KMS-11 (cell line): Measurements from ENCODE around the gene CCNQ.

Experiments
- H2AFZ ChIP-seq: fragments of 200-600 bp; sonication (generic); 2 replicates; pipeline ENCODE4 v1.6.1; 2016; ENCODE audit warnings: antibody characterized with exemption, mixed run types, low read depth
- H3K27ac ChIP-seq: fragments of 200-600 bp; sonication (generic); 2 replicates; pipeline ENCODE4 v1.6.1; 2016; ENCODE audit warnings: mild to moderate bottlenecking, mixed run types
- H3K27me3 ChIP-seq: fragments of 200-600 bp; sonication (generic); 2 replicates; pipeline ENCODE4 v1.6.1; 2017; ENCODE audit warnings: mild to moderate bottlenecking, low read depth, mixed run types, moderate library complexity; ENCODE audit not compliant: insufficient read depth
- H3K36me3 ChIP-seq: fragments of 200-600 bp; sonication (generic); 2 replicates; pipeline ENCODE4 v1.6.1; 2017; ENCODE audit warnings: mild to moderate bottlenecking, mixed run types; ENCODE audit not compliant: insufficient read depth
- H3K4me1 ChIP-seq: fragments of 200-600 bp; sonication (generic); 2 replicates; pipeline ENCODE4 v1.6.1; 2016; ENCODE audit warnings: mild to moderate bottlenecking, low read depth, mixed run types; ENCODE audit not compliant: poor library complexity, severe bottlenecking
- H3K4me2 ChIP-seq: fragments of 200-600 bp; sonication (generic); 2 replicates; pipeline ENCODE4 v1.7.0; 2016; ENCODE audit warnings: mild to moderate bottlenecking, mixed run types
- H3K4me3 ChIP-seq: fragments of 200-600 bp; sonication (generic); IDR thresholded peaks from 2 replicates; pipeline ENCODE4 v1.6.1; 2017; ENCODE audit warnings: low read depth, low read length, mixed read lengths; ENCODE audit not compliant: insufficient read depth
- H3K79me2 ChIP-seq: fragments of 200-600 bp; sonication (generic); 2 replicates; pipeline ENCODE4 v1.6.1; 2016; ENCODE audit warnings: low read depth, mixed run types; ENCODE audit not compliant: insufficient read depth
- H3K9ac ChIP-seq: fragments of 200-600 bp; sonication (generic); 2 replicates; pipeline ENCODE4 v1.6.1; 2016; ENCODE audit warnings: mild to moderate bottlenecking, mixed run types
- H4K20me1 ChIP-seq: fragments of 200-600 bp; sonication (generic); 2 replicates; pipeline ENCODE4 v1.6.1; 2016; ENCODE audit warnings: mild to moderate bottlenecking, mixed run types; ENCODE audit not compliant: insufficient read depth
- TF ChIP-seq, protein P1 (sequence below): fragments of 200-600 bp; sonication (generic); conservative IDR thresholded peaks from 2 replicates; pipeline ENCODE4 v1.6.1; 2017; ENCODE audit warnings: low read depth, mild to moderate bottlenecking, antibody characterized with exemption, low read length, moderate library complexity, mixed read lengths

Gene CCNQ

DNA sequence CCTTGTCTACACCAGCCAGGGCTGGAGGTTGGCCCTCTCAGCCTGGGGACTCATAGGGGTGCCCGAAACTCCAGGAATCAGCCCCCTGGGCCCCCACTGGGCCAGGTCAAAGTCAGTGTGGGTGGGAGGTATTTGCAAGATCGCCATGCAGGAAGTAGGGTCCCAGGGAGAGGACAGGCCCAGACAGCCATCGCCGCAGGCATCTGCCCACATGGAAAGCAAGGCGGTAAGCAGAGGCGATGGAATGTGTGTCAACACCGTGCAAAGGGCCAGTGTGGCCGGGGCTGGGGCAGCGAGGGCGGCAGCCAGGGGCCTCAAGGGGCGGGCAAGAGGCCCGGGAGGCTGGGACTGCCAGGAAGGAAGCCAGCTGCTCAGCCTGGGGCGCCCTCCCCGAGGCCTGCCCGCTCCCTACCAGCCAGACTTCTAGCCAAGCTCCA lies 28.8 kb upstream of the CCNQ start:
- Histone ChIP-seq H4K20me1 (no peaks in the 10 kb centered on the region), H2AFZ (no peak overlapping the region), H3K36me3 (no peaks in the 10 kb centered on the region), H3K4me2 (no peak overlapping the region), H3K9ac (no peak overlapping the region), H3K4me3 (no peak overlapping the region), H3K27me3 (peaks cover 75% of the 10 kb centered on the region), H3K27ac (no peak overlapping the region), H3K4me1 (no peaks in the 10 kb centered on the region), H3K79me2 (no peaks in the 10 kb centered on the region)
- TF ChIP-seq, protein P1, sequence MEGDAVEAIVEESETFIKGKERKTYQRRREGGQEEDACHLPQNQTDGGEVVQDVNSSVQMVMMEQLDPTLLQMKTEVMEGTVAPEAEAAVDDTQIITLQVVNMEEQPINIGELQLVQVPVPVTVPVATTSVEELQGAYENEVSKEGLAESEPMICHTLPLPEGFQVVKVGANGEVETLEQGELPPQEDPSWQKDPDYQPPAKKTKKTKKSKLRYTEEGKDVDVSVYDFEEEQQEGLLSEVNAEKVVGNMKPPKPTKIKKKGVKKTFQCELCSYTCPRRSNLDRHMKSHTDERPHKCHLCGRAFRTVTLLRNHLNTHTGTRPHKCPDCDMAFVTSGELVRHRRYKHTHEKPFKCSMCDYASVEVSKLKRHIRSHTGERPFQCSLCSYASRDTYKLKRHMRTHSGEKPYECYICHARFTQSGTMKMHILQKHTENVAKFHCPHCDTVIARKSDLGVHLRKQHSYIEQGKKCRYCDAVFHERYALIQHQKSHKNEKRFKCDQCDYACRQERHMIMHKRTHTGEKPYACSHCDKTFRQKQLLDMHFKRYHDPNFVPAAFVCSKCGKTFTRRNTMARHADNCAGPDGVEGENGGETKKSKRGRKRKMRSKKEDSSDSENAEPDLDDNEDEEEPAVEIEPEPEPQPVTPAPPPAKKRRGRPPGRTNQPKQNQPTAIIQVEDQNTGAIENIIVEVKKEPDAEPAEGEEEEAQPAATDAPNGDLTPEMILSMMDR, result no peak

DNA sequence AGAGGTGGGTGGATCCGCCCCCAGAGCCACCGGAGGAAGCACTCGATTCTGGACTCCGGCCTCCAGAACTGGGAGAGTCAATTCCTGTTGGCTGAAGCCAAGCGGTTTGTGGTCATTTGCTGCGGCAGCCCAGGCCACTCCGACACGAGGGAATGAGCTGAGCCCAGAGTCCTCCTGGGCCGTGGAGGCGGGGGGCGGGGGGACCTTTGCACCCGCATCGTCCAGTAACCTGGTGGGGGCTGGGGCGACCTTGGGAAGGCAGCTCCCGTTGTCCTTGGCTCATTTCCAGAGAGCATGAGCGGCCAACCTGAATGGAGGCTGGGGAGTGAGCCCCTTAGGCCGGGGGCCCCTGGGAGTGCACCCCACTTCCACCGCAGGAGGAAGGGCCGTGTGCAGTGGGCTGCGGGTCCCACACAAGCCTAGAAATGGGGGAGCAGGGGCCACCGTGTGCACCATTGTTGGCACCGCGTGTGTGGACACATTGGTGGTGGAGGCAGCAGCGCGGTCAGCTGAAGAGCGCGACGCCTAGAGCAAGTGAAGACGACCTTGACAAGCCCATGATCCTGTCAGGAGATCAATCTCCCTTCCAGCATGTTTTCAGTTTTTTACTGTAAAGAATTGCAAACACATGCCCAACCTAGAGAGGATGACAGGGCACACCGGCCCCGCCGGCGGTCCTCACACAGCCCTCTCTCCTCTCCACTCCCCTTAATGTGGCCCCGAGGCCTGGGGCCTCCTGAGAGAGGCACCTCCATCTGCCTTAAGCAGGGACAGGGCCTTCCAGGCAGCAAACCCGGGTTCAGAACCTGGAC lies 28.1 kb upstream of the CCNQ start:
- Histone ChIP-seq H3K27ac (no peak overlapping the region), H3K4me2 (no peak overlapping the region), H3K27me3 (peaks cover 75% of the 10 kb centered on the region), H3K79me2 (no peaks in the 10 kb centered on the region), H3K4me3 (no peak overlapping the region), H3K9ac (no peak overlapping the region), H4K20me1 (no peaks in the 10 kb centered on the region), H2AFZ (no peak overlapping the region), H3K4me1 (no peaks in the 10 kb centered on the region), H3K36me3 (no peaks in the 10 kb centered on the region)
- TF ChIP-seq, protein P1, result no peak

DNA sequence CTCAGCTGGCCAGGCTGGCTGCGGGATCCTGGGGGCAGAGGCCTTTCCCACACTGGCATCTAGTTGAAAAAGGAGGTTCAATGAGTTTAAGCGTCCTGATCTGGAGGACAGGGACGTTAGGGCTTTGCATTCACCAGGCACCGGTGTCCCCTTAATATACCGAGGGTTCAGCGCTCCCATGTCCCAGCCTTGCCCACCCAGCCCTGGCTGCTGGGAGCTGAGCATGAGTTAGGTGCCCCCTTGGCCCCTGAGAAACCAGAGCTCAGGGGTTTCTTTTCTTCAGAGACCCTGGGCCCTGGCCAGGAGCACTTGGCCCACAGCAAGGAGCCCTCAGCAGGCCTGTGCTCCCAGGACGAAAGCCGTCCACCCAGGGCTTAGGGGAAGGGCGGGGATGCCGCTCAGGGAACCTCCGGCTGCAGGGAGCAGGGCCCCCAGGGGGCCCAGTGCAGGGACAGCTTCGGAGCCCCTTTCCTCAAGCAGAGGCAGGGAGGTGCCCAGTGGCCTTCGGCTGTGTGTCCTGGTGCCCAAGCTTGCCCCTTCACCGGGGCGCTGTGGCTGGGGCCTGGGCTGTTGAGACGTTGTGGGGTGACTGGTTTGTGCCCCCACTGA lies 27.2 kb upstream of the CCNQ start:
- no peaks in the 10 kb centered on the region for H3K79me2 ChIP-seq
- H3K4me2 ChIP-seq, result no peak overlapping the region
- H4K20me1 ChIP-seq, result no peaks in the 10 kb centered on the region
- H2AFZ ChIP-seq, result no peak overlapping the region
- no peaks in the 10 kb centered on the region for H3K36me3 ChIP-seq
- no peak overlapping the region for H3K27ac ChIP-seq
- no peak overlapping the region for H3K9ac ChIP-seq
- TF ChIP-seq, protein P1, result no peak
- H3K4me3 ChIP-seq, result no peak overlapping the region
- no peaks in the 10 kb centered on the region for H3K4me1 ChIP-seq
- H3K27me3 ChIP-seq, result peaks cover 68% of the 10 kb centered on the region

DNA sequence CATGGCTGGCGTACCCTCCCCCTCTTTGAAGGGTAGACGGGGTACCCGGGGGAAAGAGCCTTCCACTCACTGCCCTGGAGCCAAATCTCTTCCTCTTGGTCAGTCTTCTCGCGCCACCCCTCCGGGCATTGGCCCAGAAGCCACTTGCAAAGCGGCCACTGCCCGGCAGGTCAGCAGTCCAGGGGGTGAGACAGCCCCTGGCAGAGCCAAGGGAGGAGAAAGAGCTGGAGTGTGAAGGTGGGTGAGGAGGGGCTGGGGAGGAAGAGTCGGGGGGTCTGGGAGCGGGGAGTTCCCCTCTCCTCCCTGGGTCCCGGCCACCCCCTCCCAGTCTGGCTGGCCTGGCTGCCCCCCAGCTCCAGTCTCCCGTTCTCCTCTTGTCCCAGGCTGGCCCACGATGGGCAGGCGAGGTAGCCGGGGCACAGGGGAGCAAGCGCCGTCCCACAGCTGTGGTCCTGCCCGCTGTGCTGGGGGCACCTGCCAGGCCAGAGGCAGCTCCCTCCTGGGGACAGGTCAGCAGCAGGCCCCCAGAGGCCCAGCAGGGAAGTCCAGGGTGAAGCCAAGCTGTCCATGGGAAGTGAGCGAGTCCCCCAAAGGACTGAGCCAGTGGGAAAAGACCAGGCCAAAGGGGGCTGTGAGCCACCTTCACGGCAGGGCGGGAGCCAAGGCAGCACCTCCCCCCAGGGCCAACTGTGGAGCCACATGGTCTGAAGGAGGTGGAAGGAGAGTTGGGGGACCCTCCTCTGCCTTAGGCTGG lies 26.5 kb upstream of the CCNQ start:
- H2AFZ ChIP-seq, result no peak overlapping the region
- TF ChIP-seq, protein P1, result no peak
- no peak overlapping the region for H3K4me2 ChIP-seq
- no peak overlapping the region for H3K9ac ChIP-seq
- no peak overlapping the region for H3K4me3 ChIP-seq
- H3K27ac ChIP-seq, result no peak overlapping the region
- no peaks in the 10 kb centered on the region for H3K4me1 ChIP-seq
- no peaks in the 10 kb centered on the region for H4K20me1 ChIP-seq
- no peaks in the 10 kb centered on the region for H3K79me2 ChIP-seq
- peaks cover 61% of the 10 kb centered on the region for H3K27me3 ChIP-seq
- H3K36me3 ChIP-seq, result no peaks in the 10 kb centered on the region
